Measurements from ENCODE around the gene EDN1. TPM values are rescaled to one million over a fixed set of nuclear protein-coding genes. Genes with fewer than 3 reads are reported as not detected.

EDN1 gene
- total RNA-seq, 2 experiments from 2014 or later, result 0.14 TPM; not detected in 1

- H3K9me3 Mint-ChIP-seq, result no peaks in the 10 kb centered on the region
- H3K4me1 Mint-ChIP-seq (ENCODE audit: low read depth), result peaks cover 8% of the 10 kb centered on the region
- intact Hi-C loops (cut with micrococcal nuclease), result no loop called here
- no peaks in the 10 kb centered on the region for H3K36me3 Mint-ChIP-seq (ENCODE audit: low read depth)
- H3K4me3 Mint-ChIP-seq, result no peak overlapping the region
- TF ChIP-seq, protein P1, sequence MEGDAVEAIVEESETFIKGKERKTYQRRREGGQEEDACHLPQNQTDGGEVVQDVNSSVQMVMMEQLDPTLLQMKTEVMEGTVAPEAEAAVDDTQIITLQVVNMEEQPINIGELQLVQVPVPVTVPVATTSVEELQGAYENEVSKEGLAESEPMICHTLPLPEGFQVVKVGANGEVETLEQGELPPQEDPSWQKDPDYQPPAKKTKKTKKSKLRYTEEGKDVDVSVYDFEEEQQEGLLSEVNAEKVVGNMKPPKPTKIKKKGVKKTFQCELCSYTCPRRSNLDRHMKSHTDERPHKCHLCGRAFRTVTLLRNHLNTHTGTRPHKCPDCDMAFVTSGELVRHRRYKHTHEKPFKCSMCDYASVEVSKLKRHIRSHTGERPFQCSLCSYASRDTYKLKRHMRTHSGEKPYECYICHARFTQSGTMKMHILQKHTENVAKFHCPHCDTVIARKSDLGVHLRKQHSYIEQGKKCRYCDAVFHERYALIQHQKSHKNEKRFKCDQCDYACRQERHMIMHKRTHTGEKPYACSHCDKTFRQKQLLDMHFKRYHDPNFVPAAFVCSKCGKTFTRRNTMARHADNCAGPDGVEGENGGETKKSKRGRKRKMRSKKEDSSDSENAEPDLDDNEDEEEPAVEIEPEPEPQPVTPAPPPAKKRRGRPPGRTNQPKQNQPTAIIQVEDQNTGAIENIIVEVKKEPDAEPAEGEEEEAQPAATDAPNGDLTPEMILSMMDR (IDR thresholded peaks at IDR 0.05), result no peak
- CTCF ChIA-PET, result interaction anchor here (1.1 kb wide), 1 partner anchor 28 kb away, joined by 6 read pairs; the partner anchor contains the start of gene EDN1
- peaks cover 5% of the 10 kb centered on the region for H3K27me3 Mint-ChIP-seq
- no peak overlapping the region for H3K27ac Mint-ChIP-seq
- ATAC-seq (no peak), DNase-seq (no peak)
- POLR2A ChIA-PET, result interaction anchor here (0.6 to 0.7 kb wide), 3 partner anchors 176 to 311 kb away, joined by 3 read pairs; no protein-coding TSS in a partner anchor
These were observed 27.7 kb upstream of the EDN1 start for GRCh38 chr6:12262236-12263061.

- no peaks in the 10 kb centered on the region for H3K9me3 Mint-ChIP-seq
- CTCF ChIA-PET, result interaction anchor here (0.8 to 1.1 kb wide), 2 partner anchors 17 to 27 kb away, joined by 3 to 6 read pairs; partner anchors contain the start of gene EDN1
- intact Hi-C loops (cut with micrococcal nuclease), result no loop called here
- H3K36me3 Mint-ChIP-seq (ENCODE audit: low read depth), result no peaks in the 10 kb centered on the region
- DNase-seq, result no peak
- POLR2A ChIA-PET, result interaction anchor here (0.7 kb wide), 1 partner anchor 175 kb away, joined by 3 read pairs; no protein-coding TSS in a partner anchor
- H3K27me3 Mint-ChIP-seq, result peaks cover 5% of the 10 kb centered on the region
- no peak for ATAC-seq
- no peak overlapping the region for H3K27ac Mint-ChIP-seq
- peaks cover 8% of the 10 kb centered on the region for H3K4me1 Mint-ChIP-seq (ENCODE audit: low read depth)
- no peak overlapping the region for H3K4me3 Mint-ChIP-seq
- TF ChIP-seq, protein P1 (IDR thresholded peaks at IDR 0.05), result no peak
These were observed 26.8 kb upstream of the EDN1 start for GRCh38 chr6:12263403-12263802.

DNA sequence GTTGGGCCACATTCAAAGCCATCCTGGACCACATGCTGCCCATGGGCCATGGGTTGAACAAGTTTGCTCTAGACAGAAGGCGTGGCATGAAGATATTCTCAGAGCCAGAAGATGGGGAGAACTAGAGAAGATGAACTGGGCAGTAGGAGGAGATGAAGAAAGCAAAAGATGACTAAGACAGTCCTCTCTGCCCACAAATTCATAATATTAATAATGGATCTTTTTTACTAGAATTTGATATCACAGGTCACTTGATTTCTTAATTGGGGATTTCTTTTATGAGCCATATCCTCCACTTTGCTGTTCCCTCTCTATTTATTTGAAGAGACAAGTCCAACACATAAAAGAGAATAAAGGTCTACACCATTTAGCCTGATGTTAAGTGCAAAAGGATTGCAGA is 25.5 kb upstream of the EDN1 start:
- H3K4me3 Mint-ChIP-seq, result no peak overlapping the region
- ATAC-seq (no peak), DNase-seq (no peak)
- TF ChIP-seq, protein P1 (IDR thresholded peaks at IDR 0.05), result no peak
- H3K27ac Mint-ChIP-seq, result no peak overlapping the region
- H3K4me1 Mint-ChIP-seq (ENCODE audit: low read depth), result peaks cover 8% of the 10 kb centered on the region
- intact Hi-C loops (cut with micrococcal nuclease), result no loop called here
- ChIA-PET POLR2A (no interaction called here), CTCF (no interaction called here)
- H3K27me3 Mint-ChIP-seq, result peaks cover 5% of the 10 kb centered on the region
- H3K9me3 Mint-ChIP-seq, result no peaks in the 10 kb centered on the region
- no peaks in the 10 kb centered on the region for H3K36me3 Mint-ChIP-seq (ENCODE audit: low read depth)

DNA sequence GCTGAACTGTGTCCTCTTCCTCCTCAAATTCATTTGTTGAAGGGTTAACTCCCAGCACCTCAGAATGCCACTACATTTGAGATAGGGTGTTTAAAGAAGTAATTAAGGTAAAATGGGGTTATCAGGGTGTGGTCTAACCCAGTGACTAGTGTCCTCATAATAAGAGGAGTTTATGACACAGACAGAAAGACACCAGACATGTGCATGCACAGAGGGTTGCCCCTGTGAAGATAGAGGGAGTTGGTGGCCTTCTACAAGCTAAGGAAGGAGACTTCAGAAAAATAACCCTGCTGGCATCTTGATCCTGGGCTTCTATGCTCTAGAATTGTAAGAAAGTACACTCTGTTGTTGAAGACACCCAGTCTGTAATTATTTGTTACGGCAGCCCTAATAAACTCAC is 24.9 kb upstream of the EDN1 start:
- Mint-ChIP-seq H3K27me3 (peaks cover 5% of the 10 kb centered on the region), H3K9me3 (no peaks in the 10 kb centered on the region), H3K4me3 (no peak overlapping the region), H3K27ac (no peak overlapping the region), H3K36me3 (ENCODE audit: low read depth) (peaks cover 2% of the 10 kb centered on the region), H3K4me1 (ENCODE audit: low read depth) (peaks cover 8% of the 10 kb centered on the region)
- no peak for ATAC-seq
- DNase-seq, result no peak
- intact Hi-C loops (cut with micrococcal nuclease), result no loop called here
- ChIA-PET POLR2A (no interaction called here), CTCF (no interaction called here)
- TF ChIP-seq, protein P1 (IDR thresholded peaks at IDR 0.05), result no peak

DNA sequence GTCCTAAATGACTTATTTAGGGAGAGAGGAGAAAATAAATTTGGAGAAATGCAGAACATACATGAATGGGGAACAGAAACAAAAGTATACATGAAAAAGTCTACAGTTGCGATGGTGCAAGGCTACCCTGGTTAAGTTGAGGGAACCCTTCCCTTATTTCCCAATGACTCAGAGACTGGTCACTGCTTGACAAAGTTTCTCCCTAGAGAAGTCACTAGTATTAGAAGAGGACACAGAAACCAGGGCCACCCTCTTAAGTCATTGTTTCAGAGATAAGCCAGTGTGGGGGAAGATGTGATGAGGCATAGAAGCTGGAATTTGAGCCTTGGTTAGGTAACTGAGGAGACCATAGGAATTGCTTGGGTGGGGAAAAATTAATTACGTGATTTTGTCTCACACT is 24.4 kb upstream of the EDN1 start:
- no peaks in the 10 kb centered on the region for H3K9me3 Mint-ChIP-seq
- ChIA-PET POLR2A (no interaction called here), CTCF (no interaction called here)
- H3K4me3 Mint-ChIP-seq, result no peak overlapping the region
- H3K36me3 Mint-ChIP-seq (ENCODE audit: low read depth), result peaks cover 2% of the 10 kb centered on the region
- intact Hi-C loops (cut with micrococcal nuclease), result no loop called here
- no peak for DNase-seq
- H3K27ac Mint-ChIP-seq, result no peak overlapping the region
- peaks cover 11% of the 10 kb centered on the region for H3K4me1 Mint-ChIP-seq (ENCODE audit: low read depth)
- no peak for ATAC-seq
- H3K27me3 Mint-ChIP-seq, result peaks cover 5% of the 10 kb centered on the region
- TF ChIP-seq, protein P1 (IDR thresholded peaks at IDR 0.05), result no peak
